DMS79 treated with DMSO at 0.1 percent for 48 hours (cell line): Measurements from ENCODE around the gene METTL6.
"Not testable (repeated sequence)": the region's sequence is repeated elsewhere in the genome, so short reads cannot be mapped to it uniquely, and the experiment has no call there.

ENCODE experiments used
- DNase-seq: peaks from one replicate; lab custom pipeline; 2025; lab: John Stamatoyannopoulos, UW

Gene METTL6

DNA sequence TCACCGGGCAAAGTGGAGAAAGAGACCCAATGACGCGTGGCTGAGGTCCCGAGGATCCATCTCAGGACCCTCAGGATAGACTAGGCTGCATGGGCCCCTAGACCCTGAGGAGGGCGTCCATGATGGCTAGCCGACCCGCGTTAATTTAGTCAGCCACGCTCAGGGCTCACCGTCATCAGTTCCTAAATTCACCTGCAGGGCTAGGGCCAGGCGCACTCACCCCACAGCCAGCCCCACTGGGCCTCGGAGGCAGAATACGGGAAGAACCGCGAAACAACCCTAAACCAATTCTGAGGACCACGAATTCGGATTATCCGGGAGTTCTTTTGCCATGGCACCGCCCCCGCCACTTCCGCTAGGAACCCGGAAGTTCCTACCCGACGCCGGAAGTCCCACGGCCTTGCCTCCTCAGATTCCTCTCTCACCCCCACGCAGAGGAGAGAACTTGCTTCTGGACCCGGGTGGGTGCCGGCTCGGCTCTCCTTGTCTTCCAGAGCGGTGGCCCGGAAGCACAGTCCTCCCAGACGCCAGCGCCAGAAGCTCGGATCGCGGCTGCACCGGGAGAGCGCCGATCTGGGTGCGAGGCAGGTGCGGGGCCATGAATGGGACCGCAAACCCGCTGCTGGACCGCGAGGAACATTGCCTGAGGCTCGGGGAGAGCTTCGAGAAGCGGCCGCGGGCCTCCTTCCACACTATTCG is at the start of gene METTL6, which contains the start of gene EAF1:
TSS of gene METTL6 (minus strand) at position 363 of the 699 bp plus-strand sequence. CDS start 1,033 bp downstream, outside the sequence.
TSS of gene EAF1 (plus strand) at position 417 of the 699 bp plus-strand sequence. CDS start at position 599, 182 bp downstream.
- DNase-seq, result peak; percentile 10

GRCh38 chr3:15476378-15476777 is 49.0 kb upstream of the METTL6 start:
- DNase-seq, result no peak

DNA sequence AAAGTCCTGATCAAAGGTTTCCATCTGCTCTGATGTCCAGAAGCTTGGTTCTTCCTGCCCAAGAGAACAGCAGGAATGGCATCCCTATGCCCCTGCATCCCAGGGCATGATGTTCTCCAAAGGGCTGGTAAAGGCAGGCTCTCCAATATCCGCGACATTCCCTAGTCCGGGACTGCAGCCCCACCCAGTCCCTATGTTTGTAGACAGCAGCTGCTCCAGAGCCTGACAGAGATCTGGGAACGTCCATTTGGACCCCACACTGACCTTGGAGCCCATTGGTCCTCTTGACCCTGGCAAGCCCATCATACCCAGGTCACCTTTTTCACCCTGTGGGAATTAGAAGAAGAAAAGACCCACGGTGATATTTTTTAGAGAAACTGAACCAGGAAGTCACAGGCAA is 47.8 kb upstream of the METTL6 start:
- DNase-seq, result no peak

DNA sequence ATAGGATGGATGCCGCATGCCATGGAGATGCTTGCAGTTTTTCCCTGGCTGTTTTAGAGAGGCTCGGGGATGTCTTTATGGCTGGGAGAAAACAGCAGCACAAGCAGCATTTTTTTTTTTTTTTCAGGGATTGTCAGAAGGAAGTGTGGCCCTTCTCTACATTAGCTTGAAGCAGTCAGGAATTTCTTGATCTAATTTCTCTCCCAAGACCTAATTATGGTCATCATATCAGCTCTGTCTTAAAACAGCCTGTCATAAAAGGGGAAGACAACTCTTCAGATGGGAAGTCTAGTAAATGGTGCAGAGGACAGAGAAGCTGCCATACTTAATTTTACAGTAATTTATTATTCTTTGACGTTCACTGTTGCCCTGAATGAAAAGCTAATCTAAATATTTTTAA is 44.5 kb upstream of the METTL6 start:
- no peak for DNase-seq

DNA sequence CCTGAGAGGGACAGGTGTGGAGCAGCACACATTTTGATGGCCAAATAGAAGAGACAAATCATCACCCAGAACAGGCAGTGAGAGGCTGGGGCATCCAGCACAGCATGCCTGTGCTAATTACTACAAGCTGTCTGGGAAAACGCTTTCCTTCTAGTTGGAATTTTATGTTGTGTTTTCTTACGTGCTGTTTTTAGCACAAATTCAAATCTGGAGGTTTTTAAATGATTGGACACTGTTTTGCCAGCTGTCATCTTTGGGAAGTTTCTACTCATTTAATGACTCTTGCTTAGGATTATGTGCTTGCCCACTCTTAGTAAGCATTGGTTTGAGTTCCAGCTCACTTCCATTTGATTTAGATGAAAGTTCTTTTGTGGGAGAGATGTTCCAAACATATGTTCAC is 43.5 kb upstream of the METTL6 start:
- no peak for DNase-seq

GRCh38 chr3:15470261-15470660 is 42.9 kb upstream of the METTL6 start:
- no peak for DNase-seq

GRCh38 chr3:15467227-15468181 is 40.2 kb upstream of the METTL6 start:
- DNase-seq, result peak; percentile 0

GRCh38 chr3:15465876-15466585 is 38.7 kb upstream of the METTL6 start:
- DNase-seq, result no peak

DNA sequence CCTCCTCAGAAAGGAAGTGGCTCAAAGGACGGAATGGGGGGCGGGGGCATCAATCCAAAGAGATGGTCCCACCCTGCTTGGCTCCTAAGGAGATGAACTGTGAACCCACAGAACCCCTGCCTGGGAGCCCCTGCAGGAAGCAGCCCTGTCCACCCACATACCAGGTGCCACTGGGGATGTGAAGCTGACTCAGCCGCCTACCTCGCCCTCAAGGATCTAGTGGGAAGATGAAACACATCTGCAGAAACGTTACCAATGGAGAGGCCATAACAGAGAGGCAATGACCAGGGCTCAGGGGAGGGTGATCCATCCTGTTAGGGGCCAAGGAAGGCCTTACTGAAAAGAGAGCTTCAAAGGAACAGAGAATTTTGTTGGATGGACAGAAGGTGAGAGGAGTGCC is 35.1 kb upstream of the METTL6 start:
- no peak for DNase-seq

DNA sequence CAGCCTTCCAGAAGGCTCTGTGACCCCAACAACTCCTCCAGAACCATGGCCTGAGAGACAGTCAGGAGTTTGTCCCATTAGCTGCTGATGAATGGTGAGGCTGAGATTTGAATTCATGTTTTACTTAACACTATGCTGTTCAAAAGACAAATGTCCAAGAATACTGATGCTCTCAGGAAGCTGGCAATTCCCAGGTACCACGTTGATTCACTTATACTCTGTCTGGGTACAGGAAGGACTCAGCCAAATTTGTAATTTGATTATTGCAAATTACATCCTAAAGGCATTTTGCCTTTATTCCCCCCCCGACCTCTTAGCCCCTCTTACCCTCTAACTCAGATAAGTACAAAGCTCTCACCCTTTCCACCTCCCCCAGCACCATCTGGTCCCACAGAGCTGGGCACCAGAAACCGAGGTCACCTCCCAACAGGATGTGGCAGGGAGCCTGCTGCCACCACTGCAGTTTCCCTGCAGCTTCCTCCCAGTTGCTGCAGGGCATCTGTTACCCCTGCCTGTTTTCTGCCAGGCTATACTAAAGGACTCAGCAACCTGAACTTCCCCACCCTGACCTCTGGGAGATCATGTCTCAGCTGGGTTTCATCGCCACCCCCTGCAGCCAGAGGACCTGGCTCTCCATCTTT is 33.7 kb upstream of the METTL6 start:
- DNase-seq, result no peak

- DNase-seq, result no peak
These were observed 31.0 kb upstream of the METTL6 start for GRCh38 chr3:15458212-15458780.

GRCh38 chr3:15456915-15457314 is 29.6 kb upstream of the METTL6 start:
- not testable (repeated sequence) for DNase-seq

DNA sequence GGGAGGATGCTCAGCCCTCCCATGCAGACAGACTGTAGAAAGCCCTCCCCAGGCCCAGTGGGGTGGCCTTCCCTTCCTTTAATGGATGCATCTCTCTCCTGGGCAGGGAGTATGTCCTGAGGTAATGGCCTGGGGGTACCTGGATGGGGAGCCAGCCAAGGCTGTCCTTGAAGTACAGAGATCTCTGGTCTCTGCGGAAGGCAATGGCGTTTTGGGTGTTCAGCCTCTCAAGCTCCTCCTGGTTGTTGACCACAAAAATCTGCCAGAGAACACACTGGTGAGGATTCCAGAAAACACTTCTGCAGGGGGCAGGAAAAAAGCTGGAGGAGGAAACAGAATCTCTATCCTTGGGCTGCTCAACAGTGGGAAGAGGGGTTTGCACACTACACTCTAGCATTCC is 29.0 kb upstream of the METTL6 start:
- DNase-seq, result no peak

GRCh38 chr3:15455756-15456155 is 28.4 kb upstream of the METTL6 start:
- DNase-seq, result no peak

- no peak for DNase-seq
These were observed 27.6 kb upstream of the METTL6 start for GRCh38 chr3:15454965-15455364.

- DNase-seq, result no peak
These were observed 26.8 kb upstream of the METTL6 start for GRCh38 chr3:15453991-15454625.

DNA sequence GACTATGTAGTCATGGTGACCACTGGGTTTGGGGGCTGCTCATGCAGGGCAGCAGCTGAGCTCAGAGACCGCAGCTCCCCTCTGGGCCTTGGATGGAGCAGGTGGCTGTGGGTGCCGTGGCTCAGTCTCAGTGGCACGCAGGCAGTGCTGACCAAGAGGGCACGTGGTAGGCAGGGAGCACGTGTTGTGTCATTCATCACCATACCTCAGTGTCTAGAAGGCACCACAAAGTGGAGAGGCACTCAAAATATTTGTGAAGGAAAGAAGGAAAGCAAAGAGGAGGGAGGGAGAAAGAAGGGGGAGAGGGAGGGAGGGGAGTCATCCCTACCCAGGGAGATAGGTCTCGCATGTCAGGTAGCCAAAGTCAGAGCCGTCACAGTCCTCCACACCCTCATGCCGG is 26.2 kb upstream of the METTL6 start:
- DNase-seq, result no peak

- DNase-seq, result no peak
These were observed 25.6 kb upstream of the METTL6 start for GRCh38 chr3:15452961-15453360.

GRCh38 chr3:15452156-15452555 is 24.8 kb upstream of the METTL6 start:
- DNase-seq, result no peak

DNA sequence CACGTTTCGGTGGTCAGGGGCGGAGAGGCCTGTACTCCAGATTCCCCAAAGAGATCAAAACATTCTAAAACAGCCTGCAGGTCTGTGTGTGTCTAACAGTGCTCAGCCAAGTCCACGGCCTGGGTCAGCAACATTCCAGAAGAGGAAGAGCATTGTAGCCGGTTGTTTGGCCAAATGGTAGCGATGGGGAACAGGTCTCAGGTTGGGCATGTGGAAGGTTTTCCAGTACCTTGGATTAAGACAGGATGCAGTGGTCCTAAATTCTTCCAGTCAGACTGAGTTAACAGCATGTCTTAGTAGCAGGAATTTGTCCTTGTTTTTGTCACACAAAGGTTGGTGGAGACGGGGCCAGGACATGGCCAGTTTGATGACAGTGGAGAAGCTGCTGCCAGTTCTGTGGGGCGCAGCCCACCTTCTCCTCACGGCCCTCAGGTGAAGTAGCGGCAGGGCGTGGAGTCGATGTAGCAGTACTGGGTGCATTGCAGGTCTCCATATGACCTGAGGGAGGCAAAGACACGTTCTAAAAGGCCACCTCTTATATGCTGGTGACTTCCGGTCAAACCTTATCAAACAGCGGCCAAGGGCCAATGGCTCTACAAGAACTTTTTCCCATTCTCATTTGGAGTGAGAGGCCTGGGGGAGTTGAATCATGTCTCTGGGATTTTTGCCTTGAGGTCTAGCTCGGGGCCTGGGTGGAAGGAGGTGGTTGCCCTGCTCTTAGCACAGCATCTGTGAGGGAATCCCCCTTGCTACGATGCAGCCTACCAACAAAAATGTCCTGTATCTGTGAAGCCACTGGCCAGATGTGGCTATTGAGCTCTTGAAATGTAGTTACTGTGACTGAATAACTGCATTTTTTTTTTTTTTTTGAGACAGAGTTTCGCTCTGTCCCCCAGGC is 24.1 kb upstream of the METTL6 start:
- DNase-seq, result no peak
